Measurements from ENCODE around the gene SEC14L6.

The SEC14L6 gene

DNA sequence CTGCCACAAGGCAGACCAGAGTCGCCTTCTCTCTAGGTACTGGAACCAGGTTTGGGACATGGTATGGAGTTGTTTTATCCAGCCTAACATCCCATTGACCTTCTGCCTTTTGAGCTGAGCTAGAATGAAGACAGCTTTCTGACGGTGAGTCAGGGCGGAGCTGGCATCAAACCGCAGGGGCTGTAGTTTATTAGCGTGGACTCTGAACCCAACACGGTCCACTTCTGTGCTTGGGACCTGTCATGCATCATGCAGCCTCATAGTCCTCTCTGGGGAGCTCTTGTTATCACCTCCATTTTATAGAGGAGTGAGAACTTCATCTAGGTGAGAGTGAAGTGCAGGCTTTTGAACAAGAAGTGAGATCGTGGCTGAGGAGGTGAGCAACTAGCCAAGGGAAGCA lies 19.6 kb upstream of the SEC14L6 start:
- no peak overlapping the region for H3K9ac ChIP-seq (ENCODE audit: low read length)
- H3K9me3 ChIP-seq (ENCODE audit: insufficient read depth, low read length) = no peaks in the 10 kb centered on the region
- no peaks in the 10 kb centered on the region for H3F3A ChIP-seq (ENCODE audit: insufficient read depth)
- no peak overlapping the region for H3K4me3 ChIP-seq (ENCODE audit: insufficient read depth, low read length, poor library complexity, severe bottlenecking)
- H3K27me3 ChIP-seq (ENCODE audit: low read length) = no peaks in the 10 kb centered on the region
- H3K79me2 ChIP-seq (ENCODE audit: insufficient read depth, low read length) = no peaks in the 10 kb centered on the region
- no peak overlapping the region for H2AFZ ChIP-seq (ENCODE audit: low read depth, low read length, severe bottlenecking)
- H3K4me2 ChIP-seq (ENCODE audit: low read depth, low read length, poor library complexity, severe bottlenecking) = no peak overlapping the region
- no peak overlapping the region for H3K27ac ChIP-seq (ENCODE audit: low read depth, low read length)
- H3K36me3 ChIP-seq (ENCODE audit: low read length) = no peaks in the 10 kb centered on the region
- H3K9me2 ChIP-seq (replicated peaks; ENCODE audit: insufficient read depth, low read length) = no peaks in the 10 kb centered on the region
- no peaks in the 10 kb centered on the region for H4K20me1 ChIP-seq (ENCODE audit: low read depth, low read length)
- no peak for TF ChIP-seq CTCF (IDR thresholded peaks at IDR 0.05; ENCODE audit: insufficient read depth, low read length, poor library complexity, severe bottlenecking)
- TF ChIP-seq EZH2phosphoT487 (conservative IDR thresholded peaks at IDR 0.05; ENCODE audit: low read length) = no peak

GRCh38 chr22:30565341-30565740 lies 18.8 kb upstream of the SEC14L6 start:
- no peaks in the 10 kb centered on the region for H3K9me2 ChIP-seq (replicated peaks; ENCODE audit: insufficient read depth, low read length)
- H3K9ac ChIP-seq (ENCODE audit: low read length) = no peak overlapping the region
- H3K4me3 ChIP-seq (ENCODE audit: insufficient read depth, low read length, poor library complexity, severe bottlenecking) = no peak overlapping the region
- H2AFZ ChIP-seq (ENCODE audit: low read depth, low read length, severe bottlenecking) = no peak overlapping the region
- no peaks in the 10 kb centered on the region for H3K79me2 ChIP-seq (ENCODE audit: insufficient read depth, low read length)
- no peaks in the 10 kb centered on the region for H3K9me3 ChIP-seq (ENCODE audit: insufficient read depth, low read length)
- H3K27me3 ChIP-seq (ENCODE audit: low read length) = no peaks in the 10 kb centered on the region
- TF ChIP-seq CTCF (IDR thresholded peaks at IDR 0.05; ENCODE audit: insufficient read depth, low read length, poor library complexity, severe bottlenecking) = no peak
- no peak for TF ChIP-seq EZH2phosphoT487 (conservative IDR thresholded peaks at IDR 0.05; ENCODE audit: low read length)
- H3K36me3 ChIP-seq (ENCODE audit: low read length) = no peaks in the 10 kb centered on the region
- H3K4me2 ChIP-seq (ENCODE audit: low read depth, low read length, poor library complexity, severe bottlenecking) = no peak overlapping the region
- no peaks in the 10 kb centered on the region for H4K20me1 ChIP-seq (ENCODE audit: low read depth, low read length)
- no peaks in the 10 kb centered on the region for H3F3A ChIP-seq (ENCODE audit: insufficient read depth)
- H3K27ac ChIP-seq (ENCODE audit: low read depth, low read length) = no peak overlapping the region

- Histone ChIP-seq H3K27me3 (ENCODE audit: low read length) (no peaks in the 10 kb centered on the region), H3K36me3 (ENCODE audit: low read length) (no peaks in the 10 kb centered on the region), H3K9ac (ENCODE audit: low read length) (no peak overlapping the region), H3K9me3 (ENCODE audit: insufficient read depth, low read length) (no peaks in the 10 kb centered on the region), H3K79me2 (ENCODE audit: insufficient read depth, low read length) (no peaks in the 10 kb centered on the region), H3F3A (ENCODE audit: insufficient read depth) (no peaks in the 10 kb centered on the region), H3K9me2 (replicated peaks; ENCODE audit: insufficient read depth, low read length) (no peaks in the 10 kb centered on the region), H3K4me2 (ENCODE audit: low read depth, low read length, poor library complexity, severe bottlenecking) (no peak overlapping the region), H4K20me1 (ENCODE audit: low read depth, low read length) (no peaks in the 10 kb centered on the region), H3K4me3 (ENCODE audit: insufficient read depth, low read length, poor library complexity, severe bottlenecking) (no peak overlapping the region), H3K27ac (ENCODE audit: low read depth, low read length) (no peak overlapping the region), H2AFZ (ENCODE audit: low read depth, low read length, severe bottlenecking) (no peak overlapping the region)
- no peak for TF ChIP-seq EZH2phosphoT487 (conservative IDR thresholded peaks at IDR 0.05; ENCODE audit: low read length)
Measured at GRCh38 chr22:30564761-30565119, 18.2 kb upstream of the SEC14L6 start.

DNA sequence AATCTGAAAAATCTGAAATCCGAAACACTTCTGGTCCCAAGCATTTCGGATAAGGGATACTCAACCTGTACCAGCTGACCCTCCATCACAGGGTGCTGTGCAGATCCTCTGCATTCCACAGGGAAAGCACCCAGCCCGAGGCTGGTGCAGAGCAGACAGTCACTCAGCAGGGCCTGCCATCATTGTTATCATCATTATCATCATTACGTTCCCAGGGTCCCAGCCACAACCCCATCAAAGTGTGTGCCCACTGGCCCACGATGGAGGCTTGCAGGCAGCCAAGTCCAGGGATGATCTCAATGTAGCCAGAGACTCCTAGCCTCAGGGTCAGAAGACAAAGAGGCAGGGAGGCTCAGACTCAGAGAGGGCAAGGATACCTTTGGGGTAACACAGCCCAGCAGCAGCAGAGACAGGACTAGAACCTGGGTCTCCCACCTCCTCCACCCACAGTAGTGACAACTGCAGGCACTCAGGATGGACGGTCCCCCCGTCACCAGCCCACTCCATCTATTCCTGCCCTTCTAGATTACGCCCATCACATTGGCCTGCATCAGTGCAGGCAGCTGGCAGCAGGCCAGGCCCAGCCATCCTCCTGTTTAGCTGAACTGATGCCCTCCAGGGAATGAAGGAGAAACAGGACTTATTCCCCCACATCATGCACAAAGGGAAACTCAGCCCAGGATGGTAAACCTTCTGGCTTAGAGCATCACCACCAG lies 17.7 kb upstream of the SEC14L6 start:
- Histone ChIP-seq H3K4me2 (ENCODE audit: low read depth, low read length, poor library complexity, severe bottlenecking) (no peak overlapping the region), H3K79me2 (ENCODE audit: insufficient read depth, low read length) (no peaks in the 10 kb centered on the region), H3K9me2 (replicated peaks; ENCODE audit: insufficient read depth, low read length) (no peaks in the 10 kb centered on the region), H3F3A (ENCODE audit: insufficient read depth) (no peaks in the 10 kb centered on the region), H3K9me3 (ENCODE audit: insufficient read depth, low read length) (no peaks in the 10 kb centered on the region), H3K27me3 (ENCODE audit: low read length) (no peaks in the 10 kb centered on the region), H3K36me3 (ENCODE audit: low read length) (no peaks in the 10 kb centered on the region), H3K27ac (ENCODE audit: low read depth, low read length) (no peak overlapping the region), H3K4me3 (ENCODE audit: insufficient read depth, low read length, poor library complexity, severe bottlenecking) (no peak overlapping the region), H2AFZ (ENCODE audit: low read depth, low read length, severe bottlenecking) (no peak overlapping the region), H4K20me1 (ENCODE audit: low read depth, low read length) (no peaks in the 10 kb centered on the region), H3K9ac (ENCODE audit: low read length) (no peak overlapping the region)
- no peak for TF ChIP-seq CTCF (IDR thresholded peaks at IDR 0.05; ENCODE audit: insufficient read depth, low read length, poor library complexity, severe bottlenecking)
- no peak for TF ChIP-seq EZH2phosphoT487 (conservative IDR thresholded peaks at IDR 0.05; ENCODE audit: low read length)
